KMS-11 (cell line): ENCODE measurements around the gene SART3.
A peak's percentile ranks its signal among the peaks of the same experiment; 100 is the strongest.

Source experiments
- H2AFZ ChIP-seq: fragments of 200-600 bp; sonication (generic); 2 replicates; pipeline ENCODE4 v1.6.1; 2016; ENCODE audit warnings: antibody characterized with exemption, mixed run types, low read depth
- H3K27ac ChIP-seq: fragments of 200-600 bp; sonication (generic); 2 replicates; pipeline ENCODE4 v1.6.1; 2016; ENCODE audit warnings: mild to moderate bottlenecking, mixed run types
- H3K27me3 ChIP-seq: fragments of 200-600 bp; sonication (generic); 2 replicates; pipeline ENCODE4 v1.6.1; 2017; ENCODE audit warnings: mild to moderate bottlenecking, low read depth, mixed run types, moderate library complexity; ENCODE audit not compliant: insufficient read depth
- H3K36me3 ChIP-seq: fragments of 200-600 bp; sonication (generic); 2 replicates; pipeline ENCODE4 v1.6.1; 2017; ENCODE audit warnings: mild to moderate bottlenecking, mixed run types; ENCODE audit not compliant: insufficient read depth
- H3K4me1 ChIP-seq: fragments of 200-600 bp; sonication (generic); 2 replicates; pipeline ENCODE4 v1.6.1; 2016; ENCODE audit warnings: mild to moderate bottlenecking, low read depth, mixed run types; ENCODE audit not compliant: poor library complexity, severe bottlenecking
- H3K4me2 ChIP-seq: fragments of 200-600 bp; sonication (generic); 2 replicates; pipeline ENCODE4 v1.7.0; 2016; ENCODE audit warnings: mild to moderate bottlenecking, mixed run types
- H3K4me3 ChIP-seq: fragments of 200-600 bp; sonication (generic); IDR thresholded peaks from 2 replicates; pipeline ENCODE4 v1.6.1; 2017; ENCODE audit warnings: low read depth, low read length, mixed read lengths; ENCODE audit not compliant: insufficient read depth
- H3K79me2 ChIP-seq: fragments of 200-600 bp; sonication (generic); 2 replicates; pipeline ENCODE4 v1.6.1; 2016; ENCODE audit warnings: low read depth, mixed run types; ENCODE audit not compliant: insufficient read depth
- H3K9ac ChIP-seq: fragments of 200-600 bp; sonication (generic); 2 replicates; pipeline ENCODE4 v1.6.1; 2016; ENCODE audit warnings: mild to moderate bottlenecking, mixed run types
- H4K20me1 ChIP-seq: fragments of 200-600 bp; sonication (generic); 2 replicates; pipeline ENCODE4 v1.6.1; 2016; ENCODE audit warnings: mild to moderate bottlenecking, mixed run types; ENCODE audit not compliant: insufficient read depth
- TF ChIP-seq, protein P1 (sequence below): fragments of 200-600 bp; sonication (generic); conservative IDR thresholded peaks from 2 replicates; pipeline ENCODE4 v1.6.1; 2017; ENCODE audit warnings: low read depth, mild to moderate bottlenecking, antibody characterized with exemption, low read length, moderate library complexity, mixed read lengths

SART3 gene

DNA sequence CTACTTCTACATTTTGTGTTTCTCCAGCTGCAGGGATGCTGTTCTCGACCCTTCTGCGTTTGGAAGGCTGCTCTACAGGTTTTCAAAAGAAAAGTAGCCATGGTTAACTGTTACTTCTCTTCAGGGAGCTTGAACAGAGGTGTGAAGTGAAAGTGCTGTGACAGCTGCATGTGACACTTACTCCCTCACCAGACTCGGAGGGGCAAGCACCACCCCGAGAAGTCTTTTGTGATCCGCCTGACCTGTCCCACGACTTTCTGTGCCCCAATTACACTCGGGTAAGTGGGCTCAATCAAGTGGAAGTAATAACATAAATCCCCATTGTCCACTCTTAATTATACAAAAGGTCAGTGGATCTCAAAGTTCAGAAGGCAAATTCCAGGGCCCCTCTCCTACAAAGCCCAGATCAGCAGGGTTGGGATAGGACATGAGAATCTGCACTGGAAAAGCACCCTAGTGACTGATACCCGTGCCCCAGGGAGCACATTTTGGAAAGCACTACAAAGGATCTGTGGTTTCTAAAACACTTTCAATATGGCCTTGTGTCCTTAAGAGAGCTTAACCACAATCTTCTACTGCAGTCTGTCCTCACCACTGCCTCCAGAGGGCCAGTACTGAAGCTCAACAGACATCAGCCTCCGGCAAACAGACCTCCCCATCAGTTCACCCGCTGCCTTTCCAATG is 34.3 kb downstream of the SART3 start:
- Histone ChIP-seq H3K4me2 (no peak overlapping the region; the same call in 1 of the 2 replicates), H3K36me3 (no peaks in the 10 kb centered on the region; the same call in 1 of the 2 replicates), H3K27ac (no peak overlapping the region; the same call in 1 of the 2 replicates), H2AFZ (no peak overlapping the region), H3K4me3 (no peak overlapping the region), H3K79me2 (no peaks in the 10 kb centered on the region), H4K20me1 (no peaks in the 10 kb centered on the region), H3K27me3 (no peaks in the 10 kb centered on the region), H3K4me1 (peaks cover 32% of the 10 kb centered on the region), H3K9ac (no peak overlapping the region)
- TF ChIP-seq, protein P1, sequence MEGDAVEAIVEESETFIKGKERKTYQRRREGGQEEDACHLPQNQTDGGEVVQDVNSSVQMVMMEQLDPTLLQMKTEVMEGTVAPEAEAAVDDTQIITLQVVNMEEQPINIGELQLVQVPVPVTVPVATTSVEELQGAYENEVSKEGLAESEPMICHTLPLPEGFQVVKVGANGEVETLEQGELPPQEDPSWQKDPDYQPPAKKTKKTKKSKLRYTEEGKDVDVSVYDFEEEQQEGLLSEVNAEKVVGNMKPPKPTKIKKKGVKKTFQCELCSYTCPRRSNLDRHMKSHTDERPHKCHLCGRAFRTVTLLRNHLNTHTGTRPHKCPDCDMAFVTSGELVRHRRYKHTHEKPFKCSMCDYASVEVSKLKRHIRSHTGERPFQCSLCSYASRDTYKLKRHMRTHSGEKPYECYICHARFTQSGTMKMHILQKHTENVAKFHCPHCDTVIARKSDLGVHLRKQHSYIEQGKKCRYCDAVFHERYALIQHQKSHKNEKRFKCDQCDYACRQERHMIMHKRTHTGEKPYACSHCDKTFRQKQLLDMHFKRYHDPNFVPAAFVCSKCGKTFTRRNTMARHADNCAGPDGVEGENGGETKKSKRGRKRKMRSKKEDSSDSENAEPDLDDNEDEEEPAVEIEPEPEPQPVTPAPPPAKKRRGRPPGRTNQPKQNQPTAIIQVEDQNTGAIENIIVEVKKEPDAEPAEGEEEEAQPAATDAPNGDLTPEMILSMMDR, result 0 out of 2 replicates have a peak, but pooled peaks have one; percentile 26

DNA sequence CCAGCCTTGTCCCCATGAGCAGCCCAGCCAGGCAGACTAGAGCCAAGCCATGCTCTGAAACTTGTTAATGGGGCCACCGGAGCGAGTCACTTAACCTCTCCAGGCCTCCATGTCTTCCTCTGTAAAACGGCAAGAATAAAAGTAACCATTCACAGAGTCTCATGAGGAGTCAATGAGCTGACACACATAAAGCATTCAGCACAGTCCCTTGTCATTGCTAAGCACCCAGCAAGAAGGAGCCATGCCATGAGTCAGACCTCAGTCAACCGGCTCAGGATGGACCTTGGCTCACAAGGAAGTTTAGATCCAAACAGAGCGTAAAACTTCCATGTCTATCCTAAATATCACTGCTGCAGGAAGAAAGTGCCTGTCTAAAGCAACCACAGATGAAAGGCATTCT is 35.3 kb downstream of the SART3 start:
- H3K27ac ChIP-seq, result no peak overlapping the region
- TF ChIP-seq, protein P1, result no peak
- H3K36me3 ChIP-seq, result no peaks in the 10 kb centered on the region; the same call in 1 of the 2 replicates

DNA sequence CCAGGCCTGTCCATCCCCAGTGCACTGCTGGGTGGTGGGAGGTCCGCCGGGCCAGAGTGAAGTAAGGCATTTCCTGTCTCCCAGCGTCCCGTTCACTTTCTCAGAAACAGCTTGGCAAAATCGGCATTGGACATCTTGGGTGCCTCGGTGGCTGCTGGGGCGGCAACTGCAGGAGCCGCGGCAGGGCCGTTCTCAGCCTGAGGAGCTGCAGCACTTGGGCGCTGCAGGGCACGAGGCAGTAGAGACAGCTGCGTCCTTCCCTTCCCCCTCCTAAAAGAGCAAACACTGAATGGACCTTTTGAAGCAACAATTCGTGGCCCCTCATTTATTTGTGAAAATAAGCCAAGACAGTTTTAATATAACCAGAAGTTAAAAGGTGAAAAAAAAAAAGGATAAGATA is 37.6 kb downstream of the SART3 start:
- no peak overlapping the region for H3K4me2 ChIP-seq
- H3K36me3 ChIP-seq, result no peaks in the 10 kb centered on the region; the same call in 1 of the 2 replicates
- peaks cover 35% of the 10 kb centered on the region for H3K4me1 ChIP-seq
- H3K27me3 ChIP-seq, result no peaks in the 10 kb centered on the region
- H3K79me2 ChIP-seq, result no peaks in the 10 kb centered on the region
- H4K20me1 ChIP-seq, result no peaks in the 10 kb centered on the region
- H3K4me3 ChIP-seq, result no peak overlapping the region
- TF ChIP-seq, protein P1, result no peak
- no peak overlapping the region for H3K9ac ChIP-seq
- H2AFZ ChIP-seq, result no peak overlapping the region
- H3K27ac ChIP-seq, result no peak overlapping the region

More for the DNA sequence above, 35.3 kb downstream of the SART3 start:
- Histone ChIP-seq H4K20me1 (no peaks in the 10 kb centered on the region), H3K27me3 (no peaks in the 10 kb centered on the region), H3K4me2 (no peak overlapping the region; the same call in 1 of the 2 replicates), H3K4me1 (peaks cover 32% of the 10 kb centered on the region), H3K9ac (no peak overlapping the region), H2AFZ (no peak overlapping the region), H3K79me2 (no peaks in the 10 kb centered on the region), H3K4me3 (no peak overlapping the region)

DNA sequence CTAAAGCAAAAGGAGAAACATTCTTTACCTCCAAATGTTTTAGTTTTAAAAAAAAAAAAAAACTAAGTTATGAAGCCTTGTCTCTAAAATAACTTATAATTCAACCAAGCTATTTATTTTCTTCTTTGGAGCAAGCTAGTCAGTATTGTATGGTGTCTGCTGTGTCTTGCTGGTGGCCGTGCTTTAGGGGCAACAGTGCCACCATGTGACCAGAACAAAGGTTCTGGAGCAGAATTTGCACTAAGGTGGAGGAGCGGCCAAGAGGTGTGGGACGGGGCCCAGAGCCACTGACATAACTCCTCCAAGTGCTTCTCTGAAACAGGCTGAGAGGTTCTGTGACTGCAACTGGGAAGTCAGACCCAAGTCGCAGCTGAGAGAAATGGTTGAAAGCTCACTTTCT is 41.4 kb downstream of the SART3 start:
- TF ChIP-seq, protein P1, result no peak
- no peak overlapping the region for H3K4me2 ChIP-seq
- no peaks in the 10 kb centered on the region for H3K79me2 ChIP-seq
- H3K4me1 ChIP-seq, result peaks cover 18% of the 10 kb centered on the region
- H3K9ac ChIP-seq, result no peak overlapping the region
- H3K27me3 ChIP-seq, result no peaks in the 10 kb centered on the region
- no peak overlapping the region for H2AFZ ChIP-seq
- no peaks in the 10 kb centered on the region for H4K20me1 ChIP-seq
- H3K4me3 ChIP-seq, result no peak overlapping the region
- H3K27ac ChIP-seq, result no peak overlapping the region
- no peaks in the 10 kb centered on the region; the same call in 1 of the 2 replicates for H3K36me3 ChIP-seq
